Panc1 (cell line): ENCODE results near the gene RBM44. TPM values are rescaled to one million over a fixed set of nuclear protein-coding genes. Genes with fewer than 3 reads are reported as not detected.

Source experiments
- ATAC-seq: fragments of 200-7000 bp; cut with Tn5 transposase; 2 replicates; pipeline ENCODE4 v1.9.1; 2020; ENCODE audit warnings: mild to moderate bottlenecking, moderate library complexity
- BruUV-seq: library from RNA; stranded (reverse); fragments of 400-500 nt; replicated peaks from 2 replicates; lab custom pipeline; 2021; lab: Mats Ljungman, UMichigan
- CTCF ChIA-PET: fragments of 300-600 bp; sonication (Branson Sonifier 250); formaldehyde crosslinking; loops from one replicate; lab custom pipeline; 2022; ENCODE audit warnings: antibody characterized with exemption; lab: Charles Lee
- POLR2A ChIA-PET: fragments of 300-600 bp; sonication (Branson Sonifier 250); formaldehyde crosslinking; loops from one replicate; lab custom pipeline; 2022; ENCODE audit warnings: antibody characterized with exemption; lab: Charles Lee
- DNase-seq: peaks from one replicate; pipeline ENCODE4 v3.0.0-alpha.2; 2010; ENCODE audit warnings: low read depth, low spot score
- H3K27ac ChIP-seq: 2 replicates; pipeline ENCODE4 v1.5.1; 2011; ENCODE audit warnings: mild to moderate bottlenecking, low read length, inconsistent platforms
- H3K27me3 ChIP-seq: fragments of 200-500 bp; sonication (Bioruptor generic); 2 replicates; pipeline ENCODE4 v1.6.0; 2014; ENCODE audit warnings: low read length, inconsistent platforms; ENCODE audit not compliant: control insufficient read depth, insufficient read depth
- H3K36me3 ChIP-seq: fragments of 200-500 bp; sonication (Bioruptor generic); 2 replicates; pipeline ENCODE4 v1.5.1; 2014; ENCODE audit warnings: inconsistent platforms, mild to moderate bottlenecking, low read length, moderate library complexity; ENCODE audit not compliant: control insufficient read depth, insufficient read depth
- H3K4me1 ChIP-seq: 2 replicates; pipeline ENCODE4 v1.5.1; 2011; ENCODE audit warnings: inconsistent platforms, mild to moderate bottlenecking, low read length, moderate library complexity; ENCODE audit not compliant: control insufficient read depth, insufficient read depth
- H3K4me3 ChIP-seq, 2 experiments: 2 replicates each; pipeline ENCODE4 v1.5.1; 2011 to 2012; ENCODE audit warnings: low read depth in 2 of 2, low read length in 2 of 2, mild to moderate bottlenecking in 2 of 2, inconsistent platforms in 1 of 2, moderate library complexity in 1 of 2
- H3K9me3 ChIP-seq: fragments of 200-500 bp; sonication (Bioruptor generic); 2 replicates; pipeline ENCODE4 v1.5.1; 2014; ENCODE audit warnings: low read depth, mild to moderate bottlenecking, inconsistent platforms, low read length, moderate library complexity; ENCODE audit not compliant: control insufficient read depth, insufficient read depth
- POLR2AphosphoS5 ChIP-seq: IDR thresholded peaks from 2 replicates; pipeline ENCODE4 v1.6.1; 2012; ENCODE audit warnings: mild to moderate bottlenecking, low read depth, low read length, moderate library complexity
- SIN3A ChIP-seq: IDR thresholded peaks from 2 replicates; pipeline ENCODE4 v1.6.1; 2012; ENCODE audit warnings: low read depth, mild to moderate bottlenecking, low read length, moderate library complexity, borderline replicate concordance; ENCODE audit not compliant: insufficient read depth
- TCF7L2 ChIP-seq: IDR thresholded peaks from 2 replicates; pipeline ENCODE4 v1.6.1; 2011; ENCODE audit warnings: mild to moderate bottlenecking, low read depth, low read length, inconsistent platforms
- in situ Hi-C: cut with HindIII; loops from 2 replicates; pipeline ENCODE4 v1.10.0; 2016; ENCODE audit warnings: low sequenced_read_pairs, low pct_unique_long_range_greater_than_20kb
- intact Hi-C: fragments of 100-400 bp; cut with micrococcal nuclease; formaldehyde crosslinking; loops from one replicate; pipeline ENCODE4 v1.10.0; 2022; ENCODE audit not compliant: unreplicated experiment
- total RNA-seq: library from RNA; stranded (reverse); gene quantifications from one replicate; pipeline ENCODE4 v1.2.1, GENCODE V29; 2021; ENCODE audit not compliant: unreplicated experiment
- TF ChIP-seq, protein P1 (sequence below): fragments of 450-650 bp; IDR thresholded peaks from 2 replicates; pipeline ENCODE4 v1.5.1; 2017; ENCODE audit warnings: mild to moderate bottlenecking
- TF ChIP-seq, protein P2 (sequence below), 2 experiments: IDR thresholded peaks; 2 replicates each; pipeline ENCODE4 v1.6.1; 2011 to 2012; ENCODE audit warnings: low read depth in 2 of 2, control low read depth in 1 of 2, low read length in 1 of 2, mild to moderate bottlenecking in 1 of 2, moderate library complexity in 1 of 2; ENCODE audit not compliant: insufficient read depth in 1 of 2

The RBM44 gene
- total RNA-seq, 1 experiment from 2014 or later = 0.90 TPM

- in situ Hi-C loops = no loop called here
- H3K9me3 ChIP-seq = no peaks in the 10 kb centered on the region
- peaks cover 7% of the 10 kb centered on the region; the same call in 1 of the 2 replicates for H3K4me1 ChIP-seq
- H3K27ac ChIP-seq = no peak overlapping the region
- no TSS peak for BruUV-seq
- DNase-seq = no peak
- H3K4me3 ChIP-seq = no peak overlapping the region
- no peak for ATAC-seq
- POLR2A ChIA-PET = no interaction called here
- intact Hi-C loops = no loop called here
- TF ChIP-seq, protein P1, sequence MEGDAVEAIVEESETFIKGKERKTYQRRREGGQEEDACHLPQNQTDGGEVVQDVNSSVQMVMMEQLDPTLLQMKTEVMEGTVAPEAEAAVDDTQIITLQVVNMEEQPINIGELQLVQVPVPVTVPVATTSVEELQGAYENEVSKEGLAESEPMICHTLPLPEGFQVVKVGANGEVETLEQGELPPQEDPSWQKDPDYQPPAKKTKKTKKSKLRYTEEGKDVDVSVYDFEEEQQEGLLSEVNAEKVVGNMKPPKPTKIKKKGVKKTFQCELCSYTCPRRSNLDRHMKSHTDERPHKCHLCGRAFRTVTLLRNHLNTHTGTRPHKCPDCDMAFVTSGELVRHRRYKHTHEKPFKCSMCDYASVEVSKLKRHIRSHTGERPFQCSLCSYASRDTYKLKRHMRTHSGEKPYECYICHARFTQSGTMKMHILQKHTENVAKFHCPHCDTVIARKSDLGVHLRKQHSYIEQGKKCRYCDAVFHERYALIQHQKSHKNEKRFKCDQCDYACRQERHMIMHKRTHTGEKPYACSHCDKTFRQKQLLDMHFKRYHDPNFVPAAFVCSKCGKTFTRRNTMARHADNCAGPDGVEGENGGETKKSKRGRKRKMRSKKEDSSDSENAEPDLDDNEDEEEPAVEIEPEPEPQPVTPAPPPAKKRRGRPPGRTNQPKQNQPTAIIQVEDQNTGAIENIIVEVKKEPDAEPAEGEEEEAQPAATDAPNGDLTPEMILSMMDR = no peak
- TF ChIP-seq POLR2AphosphoS5 (no peak), SIN3A (no peak), TCF7L2 (no peak)
- TF ChIP-seq, protein P2, sequence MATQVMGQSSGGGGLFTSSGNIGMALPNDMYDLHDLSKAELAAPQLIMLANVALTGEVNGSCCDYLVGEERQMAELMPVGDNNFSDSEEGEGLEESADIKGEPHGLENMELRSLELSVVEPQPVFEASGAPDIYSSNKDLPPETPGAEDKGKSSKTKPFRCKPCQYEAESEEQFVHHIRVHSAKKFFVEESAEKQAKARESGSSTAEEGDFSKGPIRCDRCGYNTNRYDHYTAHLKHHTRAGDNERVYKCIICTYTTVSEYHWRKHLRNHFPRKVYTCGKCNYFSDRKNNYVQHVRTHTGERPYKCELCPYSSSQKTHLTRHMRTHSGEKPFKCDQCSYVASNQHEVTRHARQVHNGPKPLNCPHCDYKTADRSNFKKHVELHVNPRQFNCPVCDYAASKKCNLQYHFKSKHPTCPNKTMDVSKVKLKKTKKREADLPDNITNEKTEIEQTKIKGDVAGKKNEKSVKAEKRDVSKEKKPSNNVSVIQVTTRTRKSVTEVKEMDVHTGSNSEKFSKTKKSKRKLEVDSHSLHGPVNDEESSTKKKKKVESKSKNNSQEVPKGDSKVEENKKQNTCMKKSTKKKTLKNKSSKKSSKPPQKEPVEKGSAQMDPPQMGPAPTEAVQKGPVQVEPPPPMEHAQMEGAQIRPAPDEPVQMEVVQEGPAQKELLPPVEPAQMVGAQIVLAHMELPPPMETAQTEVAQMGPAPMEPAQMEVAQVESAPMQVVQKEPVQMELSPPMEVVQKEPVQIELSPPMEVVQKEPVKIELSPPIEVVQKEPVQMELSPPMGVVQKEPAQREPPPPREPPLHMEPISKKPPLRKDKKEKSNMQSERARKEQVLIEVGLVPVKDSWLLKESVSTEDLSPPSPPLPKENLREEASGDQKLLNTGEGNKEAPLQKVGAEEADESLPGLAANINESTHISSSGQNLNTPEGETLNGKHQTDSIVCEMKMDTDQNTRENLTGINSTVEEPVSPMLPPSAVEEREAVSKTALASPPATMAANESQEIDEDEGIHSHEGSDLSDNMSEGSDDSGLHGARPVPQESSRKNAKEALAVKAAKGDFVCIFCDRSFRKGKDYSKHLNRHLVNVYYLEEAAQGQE (IDR thresholded peaks at IDR 0.05; ENCODE audit: insufficient read depth in 1 of 2, low read depth in 2 of 2, low read length in 1 of 2) = no peak
- no peaks in the 10 kb centered on the region for H3K36me3 ChIP-seq
- CTCF ChIA-PET = interaction anchor here (0.5 kb wide), 1 partner anchor 34 kb away, joined by 6 read pairs; no protein-coding TSS in a partner anchor
- no peaks in the 10 kb centered on the region for H3K27me3 ChIP-seq
Observed at GRCh38 chr2:237889811-237890210, 91.2 kb downstream of the RBM44 start.

Other genes with a start within 250 kb of the RBM44 start
- not detected for gene PRLH, start 232.2 kb upstream of the RBM44 start, total RNA-seq
- gene RAB17, start 208.0 kb upstream of the RBM44 start, total RNA-seq = 23.6 TPM
- gene LRRFIP1, start 171.2 kb upstream of the RBM44 start, total RNA-seq = 121 TPM
- gene RAMP1, start 60.8 kb downstream of the RBM44 start, total RNA-seq = 17.6 TPM
- 44.9 TPM for gene UBE2F, start 168.2 kb downstream of the RBM44 start, total RNA-seq